Measurements from ENCODE around the gene ZNF507.

DNA sequence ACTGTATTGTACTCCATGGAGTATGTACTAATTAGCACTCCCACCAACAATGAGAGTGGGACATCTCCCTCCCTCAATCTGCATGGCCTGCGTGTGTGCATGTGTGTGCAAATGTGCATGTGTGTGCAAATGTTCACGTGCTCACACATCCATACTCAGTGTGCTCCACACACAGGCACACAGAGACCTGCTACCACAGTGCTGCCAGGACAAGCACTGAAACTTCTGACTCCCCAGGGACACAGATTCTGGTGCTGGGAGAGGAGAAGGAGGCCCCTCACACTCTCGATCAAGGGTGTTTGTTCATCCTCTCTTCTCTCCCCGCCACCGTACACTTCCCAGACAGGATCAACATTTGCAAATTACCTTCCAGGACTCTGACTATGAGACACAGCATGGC lies 37.8 kb upstream of the ZNF507 start:
- TF ChIP-seq GABPA (IDR thresholded peaks at IDR 0.05 in 1 of 2, conservative IDR thresholded peaks at IDR 0.05 in 1 of 2), result no peak
- TF ChIP-seq, protein P1, sequence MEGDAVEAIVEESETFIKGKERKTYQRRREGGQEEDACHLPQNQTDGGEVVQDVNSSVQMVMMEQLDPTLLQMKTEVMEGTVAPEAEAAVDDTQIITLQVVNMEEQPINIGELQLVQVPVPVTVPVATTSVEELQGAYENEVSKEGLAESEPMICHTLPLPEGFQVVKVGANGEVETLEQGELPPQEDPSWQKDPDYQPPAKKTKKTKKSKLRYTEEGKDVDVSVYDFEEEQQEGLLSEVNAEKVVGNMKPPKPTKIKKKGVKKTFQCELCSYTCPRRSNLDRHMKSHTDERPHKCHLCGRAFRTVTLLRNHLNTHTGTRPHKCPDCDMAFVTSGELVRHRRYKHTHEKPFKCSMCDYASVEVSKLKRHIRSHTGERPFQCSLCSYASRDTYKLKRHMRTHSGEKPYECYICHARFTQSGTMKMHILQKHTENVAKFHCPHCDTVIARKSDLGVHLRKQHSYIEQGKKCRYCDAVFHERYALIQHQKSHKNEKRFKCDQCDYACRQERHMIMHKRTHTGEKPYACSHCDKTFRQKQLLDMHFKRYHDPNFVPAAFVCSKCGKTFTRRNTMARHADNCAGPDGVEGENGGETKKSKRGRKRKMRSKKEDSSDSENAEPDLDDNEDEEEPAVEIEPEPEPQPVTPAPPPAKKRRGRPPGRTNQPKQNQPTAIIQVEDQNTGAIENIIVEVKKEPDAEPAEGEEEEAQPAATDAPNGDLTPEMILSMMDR (IDR thresholded peaks at IDR 0.05; ENCODE audit: low read depth, low read length, missing input control), result no peak
- no peak for TF ChIP-seq TAF1 (conservative IDR thresholded peaks at IDR 0.05)

All from liver (tissue), 3 donors.